Heart right ventricle (tissue), 16 donors: ENCODE results near the gene SRPRB. TPM values are rescaled to one million over a fixed set of nuclear protein-coding genes. Genes with fewer than 3 reads are reported as not detected.

Source experiments
- ATAC-seq, 8 donors: fragments of 200-7000 bp; cut with Tn5 transposase; one replicate each; pipeline ENCODE4 v1.9.1; 2020; ENCODE audit warnings: mild to moderate bottlenecking in 8 of 8, moderate library complexity in 8 of 8, moderate number of reproducible peaks in 1 of 8
- DNase-seq, 2 donors: peaks; one replicate each; pipeline ENCODE4 v3.0.0-alpha.2; 2020
- H3K27ac ChIP-seq, 10 donors: fragments of 200-600 bp; sonication (generic) in 2 of 10; one replicate each; pipeline versions ENCODE4 v1.5.0 to v1.8.0; 2020 to 2022; ENCODE audit warnings: mild to moderate bottlenecking in 3 of 10
- H3K27me3 ChIP-seq, 7 donors: fragments of 200-600 bp; one replicate each; pipeline ENCODE4 v1.8.0; 2021 to 2022; ENCODE audit warnings: mild to moderate bottlenecking in 2 of 7
- H3K36me3 ChIP-seq, 9 donors: fragments of 200-600 bp; sonication (generic) in 1 of 9; one replicate each; pipeline versions ENCODE4 v1.5.0 to v1.8.0; 2020 to 2022; ENCODE audit warnings: mild to moderate bottlenecking in 2 of 9
- H3K4me1 ChIP-seq, 9 donors: fragments of 200-600 bp; sonication (generic) in 1 of 9; one replicate each; pipeline versions ENCODE4 v1.5.0 to v1.8.0; 2020 to 2022; ENCODE audit warnings: mild to moderate bottlenecking in 4 of 9
- H3K4me3 ChIP-seq, 10 donors: fragments of 200-600 bp; sonication (generic) in 2 of 10; one replicate each; pipeline versions ENCODE4 v1.5.0 to v1.8.0; 2020 to 2022; ENCODE audit warnings: mild to moderate bottlenecking in 7 of 10, moderate library complexity in 2 of 10
- H3K9me3 ChIP-seq, 11 donors: fragments of 200-600 bp in 10 of 11; sonication (generic) in 2 of 11; one replicate each; pipeline versions ENCODE4 v1.5.0 to v1.8.0; 2013 to 2022; ENCODE audit warnings: mild to moderate bottlenecking in 2 of 11, control low read depth in 1 of 11, moderate library complexity in 1 of 11
- WGBS, 2 donors: extraction: QIAGEN DNeasy Blood & Tissue Kit; methylation state at CpG; one replicate each; pipeline ENCODE4 v1.1.7; 2013; ENCODE audit warnings: inconsistent platforms in 1 of 2; 5-methylcytosine and 5-hydroxymethylcytosine counted together
- intact Hi-C, 10 donors: fragments of 100-400 bp; cut with DNase I; formaldehyde crosslinking; loops; one replicate each; pipeline versions ENCODE4 v1.11.1 to v1.14.2; 2022
- polyA plus RNA-seq, 2 donors: library from polyadenylated mRNA; stranded (reverse); fragments of 200-250 nt; gene quantifications; one replicate each; pipeline ENCODE4 v1.2.3, GENCODE V29; 2013
- total RNA-seq, 10 donors: library from RNA; stranded (reverse); fragmentation: NEBNext Ultra II Directional in 3 of 10; extraction: Animal tissue kit (Norgen Biotek cat#: 25700) in 3 of 10; gene quantifications; one replicate each; pipeline versions ENCODE4 v1.2.1 to v1.2.4, GENCODE V29; 2021 to 2023
- TF ChIP-seq, protein P1 (sequence below), 9 donors: fragments of 200-600 bp; sonication (generic) in 2 of 9; IDR thresholded peaks; one replicate each; pipeline versions ENCODE4 v1.5.0 to v1.8.0; 2021 to 2022; ENCODE audit warnings: antibody characterized with exemption in 9 of 9, mild to moderate bottlenecking in 5 of 9, moderate library complexity in 1 of 9
- donor health status: Arrhythmogenic right ventricular cardiomyopathy.
- donor health status: ischemic (EF 13 %, LVEDD 7.1; RV severe dilation, severe dysfunction).
- donor health status: healthy with polysubstance abuse.
- donor health status: DM: no; HTN: yes; CAD: no.
- donor health status: DM: no; HTN: no; CAD: no.
- donor health status: ischemic (EF 25% LVEDD 6.9; RV normal size, moderate dysfunction).
- donor health status: ischemic (EF 25% LVEDD 5.7; RV mildly dilated, moderate dysfunction).
- donor health status: healthy.
- donor health status: DM: yes; HTN: yes; CAD: no.
- donor health status: Ischemic cardiomyopathy.
- donor health status: ischemic (EF 35%, LVEDD 5.7; RV mildly dilated, moderate dysfunction).
- donor health status: nonischemic (EF 11% LVEDD 7.7; RV severe dilation, severe dysfunction).
- donor health status: DM: yes; HTN: yes; CAD: no.
- donor health status: PGD.
- donor health status: ischemic (EF 29% LVEDD 5.4; RV normal size, mild dysfunction).
- donor health status: nonischemic (EF 23%, LVEDD 6.1; RV moderate dilation, normal function).

The SRPRB gene
- total and polyA plus RNA-seq, 12 donors, result 12.1 to 46.2 (median 27.0) TPM

DNA sequence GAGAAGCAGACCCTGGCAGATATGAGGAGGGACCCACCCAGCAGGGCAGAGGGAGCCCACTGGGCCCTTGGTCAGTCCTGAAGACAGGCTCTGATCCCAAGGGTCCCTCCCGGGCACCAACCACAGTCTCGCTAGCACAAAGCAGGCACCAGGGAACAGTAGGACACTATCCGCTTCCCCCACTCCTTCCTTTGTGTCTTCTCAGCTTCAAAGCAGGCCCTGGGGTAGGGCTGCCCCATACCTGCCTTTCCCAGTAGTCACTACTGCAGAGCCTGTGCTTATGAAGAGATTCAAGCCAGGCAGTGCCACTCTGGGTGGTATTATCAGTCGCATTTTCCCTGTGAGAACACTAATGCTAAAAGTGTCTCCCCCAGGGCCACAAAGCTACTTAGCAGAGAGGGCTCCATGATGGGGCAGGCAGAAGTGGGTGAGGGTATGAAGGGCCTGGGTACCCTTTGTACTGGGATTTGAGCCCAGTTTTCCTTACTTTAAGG, 32.7 kb downstream of the SRPRB start:
- WGBS, 2 donors, result 88 to 95% methylated on average over 4 of the region's 4 CpGs
- no peak for ATAC-seq

DNA sequence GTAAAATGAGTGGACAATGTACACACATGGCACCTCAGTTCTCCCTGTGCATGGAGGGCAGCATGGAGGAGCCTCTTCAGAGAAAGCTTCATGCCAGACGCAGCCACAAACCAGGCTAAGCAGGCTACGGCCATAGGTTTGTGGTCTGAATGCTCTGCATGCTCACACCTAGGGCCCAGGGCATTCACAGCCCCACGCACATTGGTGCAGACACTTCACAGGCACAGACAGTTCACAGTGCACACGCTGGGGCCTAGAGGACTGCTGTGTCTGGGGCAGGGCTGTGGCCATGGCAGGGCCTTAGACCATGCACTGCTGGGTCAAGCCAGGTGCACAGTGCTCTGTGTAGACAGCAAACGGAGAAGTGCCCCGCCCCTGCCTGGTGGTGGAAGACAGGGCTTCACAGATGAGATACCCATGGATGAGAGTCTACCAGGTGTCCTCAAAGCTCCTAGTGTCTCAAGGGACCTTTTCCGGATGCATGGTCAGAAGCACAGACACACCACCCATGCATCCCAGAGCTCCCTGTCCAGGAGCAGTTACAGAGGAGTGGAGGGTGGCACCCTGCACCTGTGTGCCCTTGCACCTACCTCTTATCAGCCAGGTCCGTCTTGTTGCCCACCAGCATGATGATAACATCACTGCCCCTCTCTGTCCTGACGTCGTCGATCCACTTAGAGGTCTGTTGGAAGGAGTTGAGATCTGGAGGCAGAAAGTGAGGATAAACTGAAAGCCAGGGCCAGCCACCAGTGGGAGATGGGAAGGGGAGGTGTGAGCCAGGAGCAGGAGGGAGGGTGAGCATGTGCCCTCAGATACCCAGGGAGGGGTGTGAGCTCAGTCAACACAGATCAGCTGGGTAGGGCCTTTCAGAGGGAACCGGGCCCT, 33.5 kb downstream of the SRPRB start:
- WGBS, 2 donors, result 92 to 94% methylated on average over 12 of the region's 12 CpGs
- no peak for ATAC-seq
- intact Hi-C loops, result no loop called here

More for the DNA sequence above, 32.7 kb downstream of the SRPRB start:
- Histone ChIP-seq H3K27me3 (no peaks in the 10 kb centered on the region), H3K36me3 (peaks cover 0 to 52% (median 0%) of the 10 kb centered on the region in 9 donors), H3K4me1 (peaks cover 0 to 3% (median 0%) of the 10 kb centered on the region in 9 donors), H3K27ac (no peak overlapping the region), H3K9me3 (no peaks in the 10 kb centered on the region), H3K4me3 (no peak overlapping the region)
- no peak for DNase-seq
- TF ChIP-seq, protein P1, sequence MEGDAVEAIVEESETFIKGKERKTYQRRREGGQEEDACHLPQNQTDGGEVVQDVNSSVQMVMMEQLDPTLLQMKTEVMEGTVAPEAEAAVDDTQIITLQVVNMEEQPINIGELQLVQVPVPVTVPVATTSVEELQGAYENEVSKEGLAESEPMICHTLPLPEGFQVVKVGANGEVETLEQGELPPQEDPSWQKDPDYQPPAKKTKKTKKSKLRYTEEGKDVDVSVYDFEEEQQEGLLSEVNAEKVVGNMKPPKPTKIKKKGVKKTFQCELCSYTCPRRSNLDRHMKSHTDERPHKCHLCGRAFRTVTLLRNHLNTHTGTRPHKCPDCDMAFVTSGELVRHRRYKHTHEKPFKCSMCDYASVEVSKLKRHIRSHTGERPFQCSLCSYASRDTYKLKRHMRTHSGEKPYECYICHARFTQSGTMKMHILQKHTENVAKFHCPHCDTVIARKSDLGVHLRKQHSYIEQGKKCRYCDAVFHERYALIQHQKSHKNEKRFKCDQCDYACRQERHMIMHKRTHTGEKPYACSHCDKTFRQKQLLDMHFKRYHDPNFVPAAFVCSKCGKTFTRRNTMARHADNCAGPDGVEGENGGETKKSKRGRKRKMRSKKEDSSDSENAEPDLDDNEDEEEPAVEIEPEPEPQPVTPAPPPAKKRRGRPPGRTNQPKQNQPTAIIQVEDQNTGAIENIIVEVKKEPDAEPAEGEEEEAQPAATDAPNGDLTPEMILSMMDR (IDR thresholded peaks at IDR 0.05), result no peak
- intact Hi-C loops, result no loop called here

DNA sequence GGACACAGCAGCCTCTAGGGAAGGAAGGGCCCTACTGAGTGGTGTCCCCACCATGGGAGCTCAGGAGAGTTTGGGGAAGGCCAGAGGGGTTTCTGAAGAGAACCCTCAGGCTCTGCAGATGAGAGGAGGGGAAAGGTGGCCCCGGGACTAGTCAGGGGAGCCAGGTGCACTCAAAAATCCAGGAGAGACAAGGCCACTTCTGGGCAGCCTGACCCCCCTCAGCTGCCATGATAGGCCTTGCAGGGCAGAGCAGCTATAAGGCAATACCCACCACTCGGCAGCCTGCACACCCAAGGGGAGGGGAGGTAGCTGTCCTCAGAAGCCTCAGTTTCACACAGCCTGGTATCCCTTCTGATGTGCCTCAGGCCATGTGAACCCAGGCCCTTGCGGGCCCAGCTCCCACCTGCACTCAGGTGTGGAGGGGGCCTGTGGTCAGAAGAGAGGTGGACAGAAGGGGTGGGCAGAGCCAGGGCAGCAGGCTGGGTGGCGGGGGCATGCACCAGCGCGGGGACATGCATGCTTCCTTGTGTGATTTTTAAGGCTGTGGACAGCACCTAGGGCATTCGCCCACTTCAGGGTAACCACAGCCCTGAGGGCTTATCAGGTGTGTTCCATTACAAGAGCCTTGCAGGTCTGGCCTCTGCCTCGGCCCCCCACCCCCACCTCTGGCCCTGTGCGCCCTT, 34.6 kb downstream of the SRPRB start:
- Histone ChIP-seq H3K9me3 (no peaks in the 10 kb centered on the region), H3K27ac (no peak overlapping the region), H3K36me3 (peaks cover 0 to 34% (median 0%) of the 10 kb centered on the region in 9 donors), H3K4me1 (peaks cover 0 to 9% (median 0%) of the 10 kb centered on the region in 9 donors), H3K27me3 (no peaks in the 10 kb centered on the region), H3K4me3 (no peak overlapping the region)
- ATAC-seq, result no peak
- intact Hi-C loops, result no loop called here
- 91 to 92% methylated on average over 9 of the region's 9 CpGs for WGBS, 2 donors
- TF ChIP-seq, protein P1 (IDR thresholded peaks at IDR 0.05), result no peak
- DNase-seq, result no peak

More for the DNA sequence above, 33.5 kb downstream of the SRPRB start:
- Histone ChIP-seq H3K27ac (no peak overlapping the region), H3K9me3 (no peaks in the 10 kb centered on the region), H3K4me1 (peaks cover 0 to 8% (median 0%) of the 10 kb centered on the region in 9 donors), H3K36me3 (peaks cover 0 to 44% (median 0%) of the 10 kb centered on the region in 9 donors), H3K4me3 (no peak overlapping the region), H3K27me3 (no peaks in the 10 kb centered on the region)
- no peak for DNase-seq
- TF ChIP-seq, protein P1 (IDR thresholded peaks at IDR 0.05), result no peak

- TF ChIP-seq, protein P1 (IDR thresholded peaks at IDR 0.05), result no peak
- intact Hi-C loops, result no loop called here
- WGBS, 2 donors, result 86 to 87% methylated on average over 6 of the region's 6 CpGs
- H3K9me3 ChIP-seq, result no peaks in the 10 kb centered on the region
- peaks cover 0 to 34% (median 0%) of the 10 kb centered on the region in 9 donors for H3K36me3 ChIP-seq
- H3K27ac ChIP-seq, result no peak overlapping the region
- H3K4me3 ChIP-seq, result no peak overlapping the region
- peaks cover 0 to 9% (median 0%) of the 10 kb centered on the region in 9 donors for H3K4me1 ChIP-seq
- H3K27me3 ChIP-seq, result no peaks in the 10 kb centered on the region
- DNase-seq, result no peak
- no peak for ATAC-seq
Observed at GRCh38 chr3:133840767-133841166, 35.2 kb downstream of the SRPRB start.
